Gastrocnemius medialis (tissue), 4 donors: ENCODE results near the gene CDH23.

Experiments
- CTCF ChIP-seq, 5 experiments: fragments of 450-650 bp in 3 of 5; fragments of 200-600 bp in 2 of 5; sonication (generic) in 2 of 5; IDR thresholded peaks in 4 of 5; conservative IDR thresholded peaks in 1 of 5; 1 replicate in 4 of 5; 2 replicates in 1 of 5; pipeline ENCODE4 v1.5.1; 2016 to 2019; ENCODE audit warnings: antibody characterized with exemption in 5 of 5, mild to moderate bottlenecking in 3 of 5, moderate library complexity in 3 of 5
- POLR2A ChIP-seq, 2 donors: fragments of 450-650 bp; IDR thresholded peaks; one replicate each; pipeline ENCODE4 v1.6.1; 2017; ENCODE audit warnings: antibody characterized with exemption in 2 of 2, mild to moderate bottlenecking in 2 of 2, moderate library complexity in 2 of 2

DNA sequence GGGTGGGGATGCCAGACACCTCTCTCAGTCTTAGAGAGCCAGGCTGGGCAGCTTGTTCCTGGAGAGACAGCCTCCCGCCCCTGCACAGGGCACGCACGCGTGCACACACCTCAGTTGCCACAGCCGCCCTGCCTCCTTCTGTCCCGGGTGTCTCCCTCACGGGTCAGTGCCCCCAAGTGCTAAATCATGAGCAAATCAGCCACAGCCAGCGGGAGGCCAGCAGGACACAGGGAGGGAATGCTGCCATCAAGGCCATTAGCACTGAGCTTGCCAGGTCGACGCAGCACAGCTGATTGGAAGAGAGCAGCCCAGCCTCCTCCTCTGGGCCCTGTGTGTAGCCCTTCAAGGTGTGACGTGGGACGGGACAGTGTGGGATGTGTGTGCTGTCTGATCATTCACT, 130.4 kb downstream of the CDH23 start:
- no peak for TF ChIP-seq CTCF (IDR thresholded peaks at IDR 0.05 in 4 of 5, conservative IDR thresholded peaks at IDR 0.05 in 1 of 5)
- no peak for TF ChIP-seq POLR2A (IDR thresholded peaks at IDR 0.05)
